Epithelial cell of esophagus (primary cell): Measurements from ENCODE around the gene PIK3R5.
A peak's percentile ranks its signal among the peaks of the same experiment; 100 is the strongest.

Experiments
- DNase-seq: peaks from one replicate; pipeline ENCODE4 v3.0.0; 2010; ENCODE audit warnings: low read depth
- H3K4me3 ChIP-seq: 2 replicates; pipeline ENCODE4 v1.5.1; 2011; ENCODE audit warnings: mild to moderate bottlenecking, low read length, control low read depth
- TF ChIP-seq, protein P1 (sequence below): IDR thresholded peaks from 2 replicates; pipeline ENCODE4 v1.5.1; 2011; ENCODE audit warnings: low read depth, mild to moderate bottlenecking, low read length, control low read depth, inconsistent platforms; ENCODE audit not compliant: insufficient read depth; ENCODE audit errors: missing control alignments

The PIK3R5 gene

DNA sequence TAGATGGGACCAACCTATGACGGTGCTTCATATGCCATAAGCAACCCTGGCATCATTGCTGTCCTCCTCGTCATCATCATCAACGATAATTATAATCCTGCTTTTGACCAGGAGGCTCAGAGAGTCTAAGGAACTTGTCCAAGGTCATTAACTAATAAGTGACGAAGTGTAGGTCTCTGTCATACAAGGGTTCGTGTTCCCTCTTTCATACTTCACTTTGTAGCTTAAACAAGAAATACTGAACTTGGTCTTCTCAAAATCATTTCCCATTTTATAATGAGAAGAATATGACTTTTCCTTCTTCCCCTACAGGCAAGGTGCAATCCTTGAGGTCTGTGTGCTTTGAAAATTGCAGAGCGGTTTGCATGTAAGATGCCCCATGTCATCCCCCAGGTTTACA, 66.9 kb downstream of the PIK3R5 start:
- TF ChIP-seq, protein P1, sequence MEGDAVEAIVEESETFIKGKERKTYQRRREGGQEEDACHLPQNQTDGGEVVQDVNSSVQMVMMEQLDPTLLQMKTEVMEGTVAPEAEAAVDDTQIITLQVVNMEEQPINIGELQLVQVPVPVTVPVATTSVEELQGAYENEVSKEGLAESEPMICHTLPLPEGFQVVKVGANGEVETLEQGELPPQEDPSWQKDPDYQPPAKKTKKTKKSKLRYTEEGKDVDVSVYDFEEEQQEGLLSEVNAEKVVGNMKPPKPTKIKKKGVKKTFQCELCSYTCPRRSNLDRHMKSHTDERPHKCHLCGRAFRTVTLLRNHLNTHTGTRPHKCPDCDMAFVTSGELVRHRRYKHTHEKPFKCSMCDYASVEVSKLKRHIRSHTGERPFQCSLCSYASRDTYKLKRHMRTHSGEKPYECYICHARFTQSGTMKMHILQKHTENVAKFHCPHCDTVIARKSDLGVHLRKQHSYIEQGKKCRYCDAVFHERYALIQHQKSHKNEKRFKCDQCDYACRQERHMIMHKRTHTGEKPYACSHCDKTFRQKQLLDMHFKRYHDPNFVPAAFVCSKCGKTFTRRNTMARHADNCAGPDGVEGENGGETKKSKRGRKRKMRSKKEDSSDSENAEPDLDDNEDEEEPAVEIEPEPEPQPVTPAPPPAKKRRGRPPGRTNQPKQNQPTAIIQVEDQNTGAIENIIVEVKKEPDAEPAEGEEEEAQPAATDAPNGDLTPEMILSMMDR: no peak
- DNase-seq: no peak
- H3K4me3 ChIP-seq: no peak overlapping the region

DNA sequence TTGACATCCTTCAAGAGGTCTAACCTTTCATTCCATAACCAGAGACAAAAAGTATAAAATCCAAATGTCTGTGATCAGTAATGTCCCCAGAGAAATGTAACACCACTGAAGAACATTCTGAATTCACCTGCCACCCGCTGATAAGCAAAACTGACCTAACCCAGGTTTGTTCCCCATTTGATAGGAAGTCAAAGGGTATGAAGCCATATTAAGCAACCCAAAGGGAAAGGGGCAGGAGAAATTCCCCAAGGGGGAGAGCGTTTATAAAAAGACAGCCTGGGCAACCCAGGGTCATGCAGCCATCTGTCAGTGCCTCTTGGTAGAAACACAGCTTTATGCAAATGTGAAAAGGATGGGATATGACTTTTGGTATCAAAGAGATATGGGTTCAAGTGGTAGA, 67.4 kb downstream of the PIK3R5 start:
- TF ChIP-seq, protein P1: no peak
- no peak overlapping the region for H3K4me3 ChIP-seq
- DNase-seq: no peak

DNA sequence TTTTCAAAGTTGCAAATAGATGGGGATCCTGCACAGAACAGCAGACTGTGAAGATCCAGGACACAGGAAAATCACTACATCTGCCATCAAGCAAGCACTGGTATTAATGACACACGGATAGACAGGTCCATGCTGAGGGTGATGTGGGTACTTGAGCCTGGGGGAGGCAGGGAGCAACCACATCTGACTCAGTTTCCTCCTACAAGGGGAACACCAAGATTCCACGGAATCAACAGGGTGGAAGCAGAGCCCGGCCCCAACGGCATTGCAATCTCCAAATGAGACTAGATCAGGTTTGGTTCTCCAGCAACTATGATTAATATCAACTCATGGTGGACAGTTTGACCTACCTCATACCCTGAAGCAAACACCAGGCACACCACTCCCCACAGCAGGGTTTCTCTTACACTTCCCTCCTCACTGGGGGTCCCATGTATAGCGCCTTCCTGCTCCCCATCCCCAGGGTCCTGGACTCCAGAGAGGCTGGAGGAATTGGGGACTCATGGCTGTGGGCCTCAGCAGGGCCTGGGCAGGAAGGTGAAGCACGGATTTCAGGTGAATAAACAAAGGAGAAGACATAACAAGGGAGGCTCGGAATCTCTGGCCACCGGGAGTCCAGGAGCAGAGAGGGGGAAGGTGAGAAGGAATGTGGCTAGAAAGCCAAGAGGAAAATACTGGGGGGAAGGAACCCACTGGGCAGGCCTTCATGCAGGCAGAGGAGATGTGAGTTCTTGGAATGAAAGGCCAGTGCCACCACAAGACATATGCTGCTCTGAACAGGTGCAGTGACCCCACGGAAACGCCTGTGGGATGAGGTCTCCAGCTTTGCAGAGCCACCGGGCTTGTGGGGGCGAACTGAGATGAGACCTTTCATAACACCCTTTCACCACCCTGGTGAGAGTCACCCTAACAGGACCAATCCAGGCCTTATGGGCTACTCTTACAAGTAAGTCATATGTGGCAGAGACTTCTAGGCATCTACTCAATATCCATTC, 68.6 kb downstream of the PIK3R5 start:
- DNase-seq: no peak

DNA sequence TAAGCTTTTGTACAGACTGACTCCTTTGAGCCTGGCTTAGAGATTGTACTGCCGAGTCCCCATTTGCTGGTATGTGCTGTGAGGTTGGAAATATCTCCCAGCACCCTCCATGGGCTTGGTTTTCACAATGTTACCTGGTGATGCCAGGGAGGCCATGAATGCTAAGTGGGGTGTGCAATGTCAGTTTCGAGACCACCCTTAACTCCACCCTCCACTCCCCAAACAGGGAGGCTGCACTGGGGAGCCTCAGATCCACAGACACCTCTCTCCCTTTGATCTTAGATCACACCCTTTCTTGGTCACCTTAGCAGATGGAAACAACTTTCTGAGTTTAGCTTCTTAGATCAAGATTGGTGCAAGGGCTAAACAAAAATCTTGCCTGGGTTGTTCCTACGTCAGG, 69.4 kb downstream of the PIK3R5 start:
- no peak for DNase-seq
- TF ChIP-seq, protein P1: no peak
- no peak overlapping the region for H3K4me3 ChIP-seq

More for the DNA sequence above, 68.6 kb downstream of the PIK3R5 start:
- H3K4me3 ChIP-seq: no peak overlapping the region
- TF ChIP-seq, protein P1: no peak

DNA sequence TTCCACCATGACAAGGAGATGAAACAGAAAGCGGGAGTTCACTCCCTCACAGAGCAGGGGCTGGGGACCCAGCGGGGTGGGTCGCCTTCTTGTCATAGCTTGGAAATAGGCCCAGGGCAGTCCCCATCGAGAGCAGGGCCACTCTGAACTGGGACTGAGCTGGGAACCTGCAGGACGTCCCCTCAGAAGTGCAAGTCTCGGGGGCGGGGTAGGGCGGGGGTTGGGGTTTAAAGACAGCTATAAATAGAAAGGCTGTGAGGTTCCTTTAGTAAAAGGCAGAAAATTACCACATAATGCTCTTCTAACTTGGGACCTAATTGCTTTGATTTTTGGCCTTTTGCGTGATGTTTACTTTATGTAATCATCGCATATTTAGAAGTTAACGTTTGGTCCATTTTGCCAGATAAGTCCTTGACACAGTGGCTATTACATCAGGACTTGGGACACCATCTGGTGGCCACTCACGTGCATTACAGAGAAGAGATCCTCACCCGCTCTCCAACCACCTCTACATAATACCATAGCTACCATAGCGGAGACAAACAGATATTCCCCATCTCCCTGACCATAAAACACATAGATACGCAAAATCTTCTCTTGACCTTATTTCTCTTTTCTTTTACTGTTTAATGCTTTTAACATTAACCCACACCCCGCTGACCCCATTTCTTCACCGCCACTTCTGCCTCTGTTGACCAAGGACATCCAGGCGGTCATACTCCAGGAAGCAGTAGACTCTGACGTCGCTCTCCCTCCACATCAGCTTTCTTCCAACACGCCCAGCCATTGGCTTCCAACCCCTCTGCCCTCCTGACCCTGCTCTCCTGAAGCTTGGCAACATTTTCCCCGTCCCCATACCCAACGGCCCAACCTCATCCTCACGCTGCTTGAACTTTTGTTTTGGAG, 70.6 kb downstream of the PIK3R5 start:
- TF ChIP-seq, protein P1: peak; percentile 83
- no peak overlapping the region for H3K4me3 ChIP-seq

DNA sequence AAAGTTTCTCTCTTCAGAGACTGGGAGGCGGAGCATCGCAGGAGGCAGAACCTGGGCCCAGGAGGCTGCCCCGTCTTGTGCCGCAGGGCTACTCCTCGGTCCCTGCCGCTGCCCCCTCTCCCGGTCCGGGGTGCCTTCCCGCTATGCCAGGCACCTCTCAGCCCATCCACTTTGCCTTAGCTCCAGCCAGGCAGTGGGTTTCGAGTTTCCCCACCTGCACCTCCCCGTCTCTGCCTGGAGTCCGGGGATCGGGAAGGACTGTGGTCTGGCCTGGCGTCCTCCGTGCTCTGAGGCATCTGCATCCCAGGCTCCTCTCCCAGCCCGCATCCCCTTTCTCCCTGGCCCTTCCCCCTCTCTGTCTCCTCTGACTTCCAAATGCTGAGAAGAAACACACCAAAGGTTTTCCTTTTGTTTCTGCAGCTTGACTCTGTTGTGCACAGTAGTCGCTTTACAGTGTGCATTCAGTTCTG, 71.3 kb downstream of the PIK3R5 start:
- TF ChIP-seq, protein P1: no peak
- no peak overlapping the region for H3K4me3 ChIP-seq
- DNase-seq: no peak

More for the DNA sequence above, 70.6 kb downstream of the PIK3R5 start:
- DNase-seq: peak; percentile 56
